NCI-H1930 (cell line): ENCODE measurements around the gene MRPL54.
"Not testable (repeated sequence)": the region's sequence is repeated elsewhere in the genome, so short reads cannot be mapped to it uniquely, and the experiment has no call there.

Experiments used
- DNase-seq, 2 experiments: peaks; one replicate each; lab custom pipeline; 2025; lab: John Stamatoyannopoulos, UW

The MRPL54 gene

DNA sequence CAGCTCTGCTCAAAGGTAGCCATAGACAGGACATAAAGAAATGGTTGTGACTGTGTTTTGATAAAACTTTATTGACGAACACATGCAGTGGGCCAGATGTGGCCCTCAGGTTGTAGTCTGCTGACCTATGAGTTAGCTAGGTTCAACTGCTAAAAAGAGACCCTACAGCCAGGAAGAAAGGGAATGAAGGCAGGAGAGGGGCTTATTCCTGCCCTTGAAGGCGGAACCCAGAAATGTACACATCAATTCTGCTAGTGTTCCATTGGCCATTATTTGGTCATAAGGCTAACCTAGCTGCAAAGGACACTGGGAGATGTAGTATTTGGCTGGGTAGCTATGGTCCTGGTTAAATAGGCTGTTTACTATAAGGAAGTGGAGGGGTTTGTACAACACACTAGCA, 19.0 kb upstream of the MRPL54 start:
- DNase-seq: no peak

DNA sequence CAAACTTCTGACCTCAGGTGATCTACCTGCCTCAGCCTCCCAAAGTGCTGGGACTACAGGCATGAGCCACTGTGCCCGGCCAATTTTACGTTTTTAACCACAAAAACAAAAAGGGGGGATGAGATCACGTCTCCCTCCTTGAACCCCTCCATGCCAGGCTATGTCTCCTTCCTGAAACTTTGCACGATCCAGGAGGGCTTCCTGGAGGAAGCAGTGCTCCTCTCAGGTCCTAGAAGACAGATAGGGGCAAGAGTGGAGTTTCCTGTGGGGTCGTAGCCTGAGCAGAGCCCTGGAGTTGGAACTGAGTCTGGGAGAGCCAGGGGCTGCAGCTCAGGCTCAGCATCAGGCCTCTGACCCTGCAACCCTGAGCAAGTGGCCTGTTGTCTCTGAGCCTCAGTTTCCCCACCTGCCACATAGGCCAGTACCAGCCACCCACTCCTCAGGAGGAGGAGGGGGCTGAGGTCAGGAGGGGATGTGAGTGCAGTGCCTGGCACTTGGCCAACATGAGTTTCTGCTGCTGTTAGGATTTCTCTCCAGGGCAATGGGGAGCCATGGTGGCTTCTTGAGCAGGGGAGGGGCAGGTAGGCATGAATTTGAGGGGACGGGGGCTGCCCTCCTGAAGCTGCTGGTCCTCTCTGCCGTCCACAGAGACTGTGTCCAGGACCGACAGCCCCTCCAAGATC, 17.0 kb upstream of the MRPL54 start:
- DNase-seq: no peak

GRCh38 chr19:3746371-3747056, 16.0 kb upstream of the MRPL54 start:
- DNase-seq: no peak

GRCh38 chr19:3748965-3749364, 13.5 kb upstream of the MRPL54 start:
- no peak for DNase-seq

DNA sequence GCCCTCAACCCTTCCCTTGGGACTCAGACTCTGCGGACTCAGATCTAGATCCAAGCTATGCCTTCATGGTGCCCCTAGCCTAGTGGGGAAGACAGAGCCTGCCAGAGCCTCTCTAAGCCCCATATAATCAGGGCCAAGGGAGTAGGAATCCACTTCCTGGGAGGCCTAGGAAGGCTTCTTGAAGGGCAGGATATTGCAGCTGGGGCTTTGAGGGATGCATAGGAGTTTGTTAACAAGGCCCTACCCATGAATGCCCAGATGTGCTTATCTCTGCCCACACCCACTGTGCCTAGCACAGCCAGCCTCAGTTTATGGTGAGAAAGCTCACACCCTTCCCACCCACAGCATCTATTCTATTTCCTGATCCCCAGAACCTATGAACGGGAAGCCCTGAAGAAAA, 12.3 kb upstream of the MRPL54 start:
- DNase-seq: no peak

DNA sequence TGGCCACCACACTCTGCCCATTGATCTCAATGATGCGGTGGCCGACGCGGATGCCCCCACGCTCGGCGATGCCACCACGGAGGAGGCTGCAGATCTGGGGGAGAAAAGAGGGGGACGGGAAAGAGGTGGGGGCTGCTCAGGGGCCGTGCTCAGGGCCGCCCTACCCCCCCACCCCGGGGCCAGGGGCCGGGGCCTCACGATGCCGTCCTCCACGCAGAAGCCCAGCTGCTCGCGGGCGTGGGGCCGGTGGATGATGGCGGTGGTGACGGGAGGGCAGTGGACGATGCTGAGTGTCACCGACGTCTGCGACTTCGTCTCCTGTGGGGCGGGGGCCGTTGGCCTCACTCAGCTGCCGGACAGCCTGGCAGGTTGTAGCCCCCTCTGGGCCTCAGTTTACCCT, 11.2 kb upstream of the MRPL54 start:
- no peak for DNase-seq

DNA sequence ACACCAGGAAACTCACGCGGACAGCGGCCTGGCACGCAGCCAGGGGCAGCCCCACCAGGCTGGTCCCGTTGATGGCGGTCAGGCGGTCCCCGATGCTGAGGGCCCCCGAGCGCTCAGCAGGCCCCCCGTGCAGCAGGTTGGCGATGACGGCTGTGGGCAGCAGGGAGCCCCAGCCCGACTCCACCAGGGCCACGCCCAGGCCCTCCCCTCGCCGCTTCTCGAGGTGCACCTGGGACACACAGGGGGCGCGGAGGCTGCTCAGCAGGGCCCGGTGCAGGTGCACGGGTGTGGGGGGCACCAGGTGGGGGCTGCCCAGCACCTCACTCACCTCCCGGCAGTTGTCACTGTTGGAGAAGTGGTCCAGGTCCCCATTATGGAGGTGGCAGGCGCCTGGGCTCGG, 10.0 kb upstream of the MRPL54 start:
- no peak for DNase-seq

DNA sequence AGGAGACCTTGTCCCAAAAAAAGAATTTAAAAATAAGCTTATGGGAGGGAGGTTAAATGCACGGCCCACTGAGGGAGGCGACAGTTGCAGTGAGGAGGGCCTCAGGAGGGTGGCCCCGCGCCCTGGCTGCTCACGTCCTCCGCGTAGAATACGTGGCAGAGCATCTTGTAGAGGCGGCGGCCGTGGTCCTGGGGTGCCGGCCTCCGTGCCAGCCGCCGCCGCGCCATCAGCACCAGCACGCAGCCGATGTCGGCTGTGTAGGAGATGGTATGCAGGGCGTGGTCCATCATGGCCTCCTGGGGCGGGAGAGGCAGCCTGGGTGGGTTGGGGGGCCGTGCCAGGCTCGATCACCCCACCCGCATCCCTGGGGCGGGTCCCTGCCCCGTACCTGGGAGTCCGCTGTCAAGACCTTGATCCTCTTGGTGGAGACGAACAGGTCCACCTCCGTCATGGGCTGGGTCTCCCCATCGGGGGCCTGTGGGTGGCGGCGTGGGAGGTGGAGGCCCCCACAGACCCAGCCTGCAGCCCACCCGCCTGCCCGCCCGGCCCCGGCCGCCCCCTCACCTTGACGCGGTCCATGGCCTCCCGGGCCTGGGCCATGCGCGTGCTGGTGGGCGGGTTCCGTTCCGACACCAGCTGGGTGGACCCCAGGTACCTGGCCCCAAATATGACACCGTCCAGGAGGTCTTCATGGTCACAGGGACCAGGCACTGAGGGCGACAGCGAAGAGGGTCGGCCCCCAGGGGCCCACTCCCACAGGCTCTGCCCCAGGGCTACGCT, 8.7 kb upstream of the MRPL54 start:
- DNase-seq: no peak

GRCh38 chr19:3757705-3758104, 4.8 kb upstream of the MRPL54 start:
- DNase-seq: not testable (repeated sequence)

- not testable (repeated sequence) for DNase-seq
These were observed 4.2 kb upstream of the MRPL54 start for GRCh38 chr19:3758297-3758696.

- DNase-seq: no peak
These were observed 2.8 kb upstream of the MRPL54 start for GRCh38 chr19:3759482-3760254.

- no peak for DNase-seq
These were observed 1.6 kb upstream of the MRPL54 start for GRCh38 chr19:3760871-3761361.

DNA sequence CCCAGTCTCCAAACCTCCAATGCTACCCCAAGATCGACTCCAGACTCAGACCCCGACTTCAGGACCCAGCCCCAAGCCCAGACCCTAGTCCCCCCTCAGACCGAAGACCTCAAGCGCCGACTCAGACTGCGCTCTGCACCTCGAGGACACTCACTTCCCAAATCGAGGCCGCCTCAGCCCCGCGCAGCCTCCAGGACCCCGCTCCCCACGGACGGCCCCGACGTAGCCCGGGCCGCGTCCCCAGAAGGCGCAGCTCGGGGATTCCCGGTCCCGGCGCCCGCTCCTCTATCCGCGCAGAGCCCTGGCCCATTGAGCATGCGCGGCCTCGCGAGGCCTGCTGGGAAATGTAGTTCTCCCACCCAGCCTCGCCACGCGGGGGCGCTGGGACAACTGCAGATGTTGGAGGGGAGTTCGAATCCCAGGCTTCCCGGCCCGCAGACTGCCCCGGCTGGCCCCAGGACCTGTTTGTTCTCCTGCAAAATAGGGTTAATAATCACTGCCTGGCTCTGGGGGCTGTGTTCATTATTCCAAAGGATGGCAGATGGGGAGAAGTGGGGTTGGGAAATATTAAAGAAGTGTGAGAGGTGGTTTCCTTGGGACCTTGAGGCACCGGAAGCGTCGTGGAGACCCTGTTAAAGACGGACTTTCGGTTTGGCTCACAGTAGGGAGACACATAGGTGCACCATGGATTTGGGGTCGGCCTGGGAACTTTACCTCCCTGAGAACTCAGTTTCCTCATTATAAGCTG, 926 bp upstream of the MRPL54 start, which contains the start of gene APBA3:
APBA3 (minus strand) TSS at position 311 of the 748 bp plus-strand sequence. CDS start 1,428 bp downstream, outside the sequence.
- peak; percentile 85 to 90 for DNase-seq

GRCh38 chr19:3762130-3762473, 380 bp upstream of the MRPL54 start:
- no peak for DNase-seq

DNA sequence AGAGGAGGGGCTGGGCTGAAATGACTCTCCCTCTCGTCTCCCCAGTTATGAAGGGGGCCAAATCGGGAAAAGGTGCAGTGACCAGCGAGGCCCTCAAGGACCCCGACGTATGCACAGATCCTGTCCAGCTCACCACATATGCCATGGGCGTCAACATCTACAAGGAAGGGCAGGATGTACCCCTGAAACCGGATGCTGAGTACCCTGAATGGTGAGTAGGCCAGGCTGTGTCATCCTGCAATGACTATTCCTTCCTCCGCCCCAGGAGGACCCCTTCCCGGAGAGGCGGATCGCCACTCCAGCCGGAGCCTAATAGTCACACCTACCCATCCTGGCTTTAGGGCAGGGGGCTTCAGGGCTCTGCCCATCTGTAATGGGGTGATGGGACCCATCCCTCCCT, 2.6 kb downstream of the MRPL54 start:
- no peak for DNase-seq

DNA sequence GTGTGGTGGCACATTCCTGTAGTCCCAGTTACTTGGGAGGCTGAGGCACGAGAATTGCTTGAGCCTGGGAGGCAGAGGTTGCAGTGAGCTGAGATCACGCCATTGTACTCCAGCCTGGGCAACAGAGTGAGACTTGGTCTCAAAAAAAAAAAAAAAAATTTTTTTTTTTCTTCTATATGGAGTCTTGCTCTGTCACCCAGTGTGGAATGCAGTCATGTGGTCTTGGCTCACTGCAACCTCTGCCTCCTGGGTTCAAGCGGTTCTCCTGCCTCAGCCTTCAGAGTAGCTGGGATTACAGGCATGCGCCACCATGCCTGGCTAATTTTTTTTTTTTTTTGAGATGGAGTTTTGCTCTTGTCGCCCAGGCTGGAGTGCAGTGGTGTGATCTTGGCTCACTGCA, 3.3 kb downstream of the MRPL54 start:
- DNase-seq: not testable (repeated sequence)

GRCh38 chr19:3766520-3766919, 4.0 kb downstream of the MRPL54 start:
- no peak for DNase-seq

DNA sequence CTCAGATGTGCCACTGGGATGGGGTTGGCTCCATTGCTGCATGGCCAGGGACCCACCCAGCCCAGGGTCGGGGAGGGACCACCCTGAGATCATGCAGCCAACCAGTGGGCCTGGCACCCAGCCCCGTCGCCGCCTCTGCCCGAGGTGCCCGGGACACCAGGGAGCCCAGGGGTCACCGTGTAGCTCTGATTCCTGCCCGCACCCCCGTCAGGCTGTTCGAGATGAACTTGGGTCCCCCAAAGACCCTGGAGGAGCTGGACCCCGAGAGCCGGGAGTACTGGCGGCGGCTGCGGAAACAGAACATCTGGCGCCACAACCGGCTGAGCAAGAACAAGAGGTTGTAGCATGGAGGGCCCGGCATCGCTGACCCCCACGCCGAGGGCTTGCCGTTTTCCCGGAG, 4.6 kb downstream of the MRPL54 start:
- no peak for DNase-seq

DNA sequence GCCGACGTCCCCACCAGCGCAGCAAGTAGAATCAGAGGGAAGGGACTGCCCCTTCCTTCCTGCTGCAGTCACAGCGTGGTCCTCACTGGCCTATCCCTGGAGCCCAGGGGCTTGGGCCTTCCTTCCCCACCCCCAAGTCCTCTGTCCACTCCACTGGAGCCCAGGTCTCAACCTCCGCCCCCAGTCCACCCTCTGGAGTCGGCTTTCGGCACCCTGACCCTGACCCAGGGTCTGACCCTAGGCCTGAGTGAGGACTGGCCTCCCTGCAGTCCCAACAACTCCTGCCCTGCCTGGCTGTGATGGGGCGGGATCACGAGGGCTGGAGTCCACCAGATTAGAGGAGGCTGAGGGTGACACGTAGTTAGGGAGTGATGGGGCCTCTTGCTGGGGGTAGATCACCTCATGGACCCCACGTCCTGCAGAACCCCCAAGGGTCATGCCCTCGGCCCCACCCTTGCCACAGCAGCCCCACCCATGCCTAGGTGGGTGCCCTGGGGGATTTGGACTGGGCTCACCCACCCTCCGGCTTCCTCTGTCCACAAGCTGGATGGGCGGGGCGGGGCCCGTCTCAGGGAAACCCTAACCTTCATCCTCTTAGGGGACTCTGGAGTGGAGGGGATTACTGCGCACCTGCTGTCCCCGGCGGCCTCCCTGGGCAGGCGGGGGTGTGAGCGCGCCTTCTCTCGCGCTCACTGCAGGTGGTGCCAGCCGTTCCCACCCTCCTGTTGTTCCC, 5.7 kb downstream of the MRPL54 start:
- DNase-seq: no peak

GRCh38 chr19:3768748-3769099, 6.2 kb downstream of the MRPL54 start:
- no peak for DNase-seq

DNA sequence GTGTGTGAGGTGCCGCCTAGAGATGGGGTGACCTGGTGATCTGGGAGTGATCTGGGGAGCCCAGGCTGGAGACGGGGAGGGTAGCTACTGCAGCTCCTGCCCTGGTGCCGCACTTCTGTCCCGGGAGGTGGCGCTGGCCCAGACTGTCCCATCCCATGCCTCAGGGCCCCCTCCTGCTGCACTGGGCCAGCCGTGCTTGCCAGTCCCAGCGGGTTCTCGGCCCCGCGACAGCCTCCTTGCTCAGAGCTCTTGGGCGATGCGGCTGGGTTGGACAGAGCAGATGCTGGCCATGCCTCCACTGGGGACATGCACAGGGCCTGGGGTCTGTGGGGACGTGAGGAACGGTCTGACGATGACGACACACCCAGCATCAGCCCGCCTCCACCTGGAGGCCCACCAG, 7.0 kb downstream of the MRPL54 start:
- DNase-seq: no peak
